KMS-11 (cell line): ENCODE results near the gene AQP11.
"Not testable (repeated sequence)": the region's sequence is repeated elsewhere in the genome, so short reads cannot be mapped to it uniquely, and the experiment has no call there.

ENCODE experiments used
- H2AFZ ChIP-seq: fragments of 200-600 bp; sonication (generic); 2 replicates; pipeline ENCODE4 v1.6.1; 2016; ENCODE audit warnings: antibody characterized with exemption, mixed run types, low read depth
- H3K27ac ChIP-seq: fragments of 200-600 bp; sonication (generic); 2 replicates; pipeline ENCODE4 v1.6.1; 2016; ENCODE audit warnings: mild to moderate bottlenecking, mixed run types
- H3K27me3 ChIP-seq: fragments of 200-600 bp; sonication (generic); 2 replicates; pipeline ENCODE4 v1.6.1; 2017; ENCODE audit warnings: mild to moderate bottlenecking, low read depth, mixed run types, moderate library complexity; ENCODE audit not compliant: insufficient read depth
- H3K36me3 ChIP-seq: fragments of 200-600 bp; sonication (generic); 2 replicates; pipeline ENCODE4 v1.6.1; 2017; ENCODE audit warnings: mild to moderate bottlenecking, mixed run types; ENCODE audit not compliant: insufficient read depth
- H3K4me1 ChIP-seq: fragments of 200-600 bp; sonication (generic); 2 replicates; pipeline ENCODE4 v1.6.1; 2016; ENCODE audit warnings: mild to moderate bottlenecking, low read depth, mixed run types; ENCODE audit not compliant: poor library complexity, severe bottlenecking
- H3K4me2 ChIP-seq: fragments of 200-600 bp; sonication (generic); 2 replicates; pipeline ENCODE4 v1.7.0; 2016; ENCODE audit warnings: mild to moderate bottlenecking, mixed run types
- H3K4me3 ChIP-seq: fragments of 200-600 bp; sonication (generic); IDR thresholded peaks from 2 replicates; pipeline ENCODE4 v1.6.1; 2017; ENCODE audit warnings: low read depth, low read length, mixed read lengths; ENCODE audit not compliant: insufficient read depth
- H3K79me2 ChIP-seq: fragments of 200-600 bp; sonication (generic); 2 replicates; pipeline ENCODE4 v1.6.1; 2016; ENCODE audit warnings: low read depth, mixed run types; ENCODE audit not compliant: insufficient read depth
- H3K9ac ChIP-seq: fragments of 200-600 bp; sonication (generic); 2 replicates; pipeline ENCODE4 v1.6.1; 2016; ENCODE audit warnings: mild to moderate bottlenecking, mixed run types
- H4K20me1 ChIP-seq: fragments of 200-600 bp; sonication (generic); 2 replicates; pipeline ENCODE4 v1.6.1; 2016; ENCODE audit warnings: mild to moderate bottlenecking, mixed run types; ENCODE audit not compliant: insufficient read depth
- CTCF ChIP-seq: fragments of 200-600 bp; sonication (generic); conservative IDR thresholded peaks from 2 replicates; pipeline ENCODE4 v1.6.1; 2017; ENCODE audit warnings: low read depth, mild to moderate bottlenecking, antibody characterized with exemption, low read length, moderate library complexity, mixed read lengths

AQP11 gene

GRCh38 chr11:77611921-77612320 is 22.2 kb downstream of the AQP11 start:
- H3K4me3 ChIP-seq = no peak overlapping the region
- no peak overlapping the region for H2AFZ ChIP-seq
- H3K9ac ChIP-seq = no peak overlapping the region
- no peak overlapping the region for H3K4me2 ChIP-seq
- no peaks in the 10 kb centered on the region; the same call in 1 of the 2 replicates for H3K36me3 ChIP-seq
- no peaks in the 10 kb centered on the region for H3K79me2 ChIP-seq
- no peak overlapping the region for H3K27ac ChIP-seq
- no peaks in the 10 kb centered on the region for H4K20me1 ChIP-seq
- no peaks in the 10 kb centered on the region for H3K27me3 ChIP-seq
- no peak for TF ChIP-seq CTCF
- H3K4me1 ChIP-seq = no peaks in the 10 kb centered on the region

- Histone ChIP-seq H3K4me2 (no peak overlapping the region), H3K36me3 (no peaks in the 10 kb centered on the region; the same call in 1 of the 2 replicates), H4K20me1 (no peaks in the 10 kb centered on the region), H3K4me3 (no peak overlapping the region), H3K27ac (no peak overlapping the region), H3K79me2 (no peaks in the 10 kb centered on the region), H3K4me1 (no peaks in the 10 kb centered on the region), H3K9ac (no peak overlapping the region), H2AFZ (no peak overlapping the region), H3K27me3 (no peaks in the 10 kb centered on the region)
- no peak for TF ChIP-seq CTCF
Observed at GRCh38 chr11:77617892-77618291, 28.1 kb downstream of the AQP11 start.

- Histone ChIP-seq H3K27ac (no peak overlapping the region), H3K4me3 (no peak overlapping the region), H3K27me3 (no peaks in the 10 kb centered on the region), H3K4me1 (no peaks in the 10 kb centered on the region), H3K36me3 (no peaks in the 10 kb centered on the region; the same call in 1 of the 2 replicates), H3K79me2 (no peaks in the 10 kb centered on the region), H3K9ac (no peak overlapping the region), H2AFZ (no peak overlapping the region), H4K20me1 (no peaks in the 10 kb centered on the region), H3K4me2 (no peak overlapping the region)
- TF ChIP-seq CTCF = peak; percentile 81
Observed at GRCh38 chr11:77619576-77620198, 29.9 kb downstream of the AQP11 start.

- Histone ChIP-seq H3K79me2 (peaks cover 42% of the 10 kb centered on the region), H3K27me3 (no peaks in the 10 kb centered on the region), H3K9ac (no peak overlapping the region), H4K20me1 (no peaks in the 10 kb centered on the region), H3K36me3 (no peaks in the 10 kb centered on the region), H3K4me2 (no peak overlapping the region), H2AFZ (no peak overlapping the region), H3K27ac (no peak overlapping the region), H3K4me1 (no peaks in the 10 kb centered on the region), H3K4me3 (no peak overlapping the region)
- TF ChIP-seq CTCF = no peak
Observed at GRCh38 chr11:77630157-77630710, 40.5 kb downstream of the AQP11 start.

GRCh38 chr11:77633926-77634325 is 44.2 kb downstream of the AQP11 start:
- not testable (repeated sequence) for H2AFZ ChIP-seq, H3K4me2 ChIP-seq, H4K20me1 ChIP-seq, H3K36me3 ChIP-seq, H3K9ac ChIP-seq, H3K4me3 ChIP-seq, H3K27me3 ChIP-seq, H3K27ac ChIP-seq
- peaks cover 65% of the 10 kb centered on the region for H3K79me2 ChIP-seq
- H3K4me1 ChIP-seq = peaks cover 15% of the 10 kb centered on the region
